ENCODE results near the gene HCFC1R1. TPM values are rescaled to one million over a fixed set of nuclear protein-coding genes. Genes with fewer than 3 reads are reported as not detected.

HCFC1R1 gene
- total RNA-seq, 1 donor from 2014 or later = 43.2 TPM

DNA sequence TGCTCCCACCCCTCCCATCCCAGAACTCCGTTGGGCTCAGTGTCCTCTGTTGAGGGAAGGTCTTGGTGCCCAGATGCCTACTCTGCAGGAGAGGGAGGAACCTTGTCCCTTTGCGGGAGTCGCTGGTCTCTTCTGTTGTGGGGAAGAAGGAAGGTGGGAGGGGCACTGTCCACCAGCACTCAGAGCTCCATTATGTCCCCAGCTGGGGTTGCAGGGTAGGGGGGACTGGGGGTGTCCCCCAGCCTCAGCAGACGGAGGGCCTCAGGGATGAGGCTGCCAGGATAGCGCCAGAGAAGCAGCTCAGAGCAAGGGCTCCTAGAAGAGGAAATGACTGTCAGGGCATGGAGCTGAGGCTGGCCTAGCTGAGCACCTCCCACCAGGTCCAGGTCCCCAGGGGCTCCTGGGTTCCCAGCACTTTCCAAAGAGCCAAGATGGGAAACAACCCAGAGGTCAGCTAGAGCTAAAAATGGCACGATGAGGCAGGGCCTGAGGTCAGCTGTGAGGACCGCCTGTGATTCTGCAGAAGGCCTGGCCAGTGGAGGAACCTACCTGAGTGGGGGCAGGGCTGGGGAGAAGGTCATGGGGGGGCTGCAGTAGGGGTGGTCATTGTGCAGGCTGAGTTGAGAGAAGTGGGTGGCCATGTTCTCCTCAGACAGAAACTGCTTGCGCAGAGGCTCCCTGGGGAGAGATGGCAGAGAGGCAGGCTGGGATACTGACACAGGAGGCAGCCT lies 893 bp downstream of the HCFC1R1 start:
- peaks cover 66% of the 10 kb centered on the region for H3K4me1 ChIP-seq
- peaks cover 18% of the 10 kb centered on the region for H3K36me3 ChIP-seq
- H3K27ac ChIP-seq = peak overlapping the region; percentile 94
- TF ChIP-seq, protein P1, sequence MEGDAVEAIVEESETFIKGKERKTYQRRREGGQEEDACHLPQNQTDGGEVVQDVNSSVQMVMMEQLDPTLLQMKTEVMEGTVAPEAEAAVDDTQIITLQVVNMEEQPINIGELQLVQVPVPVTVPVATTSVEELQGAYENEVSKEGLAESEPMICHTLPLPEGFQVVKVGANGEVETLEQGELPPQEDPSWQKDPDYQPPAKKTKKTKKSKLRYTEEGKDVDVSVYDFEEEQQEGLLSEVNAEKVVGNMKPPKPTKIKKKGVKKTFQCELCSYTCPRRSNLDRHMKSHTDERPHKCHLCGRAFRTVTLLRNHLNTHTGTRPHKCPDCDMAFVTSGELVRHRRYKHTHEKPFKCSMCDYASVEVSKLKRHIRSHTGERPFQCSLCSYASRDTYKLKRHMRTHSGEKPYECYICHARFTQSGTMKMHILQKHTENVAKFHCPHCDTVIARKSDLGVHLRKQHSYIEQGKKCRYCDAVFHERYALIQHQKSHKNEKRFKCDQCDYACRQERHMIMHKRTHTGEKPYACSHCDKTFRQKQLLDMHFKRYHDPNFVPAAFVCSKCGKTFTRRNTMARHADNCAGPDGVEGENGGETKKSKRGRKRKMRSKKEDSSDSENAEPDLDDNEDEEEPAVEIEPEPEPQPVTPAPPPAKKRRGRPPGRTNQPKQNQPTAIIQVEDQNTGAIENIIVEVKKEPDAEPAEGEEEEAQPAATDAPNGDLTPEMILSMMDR (IDR thresholded peaks at IDR 0.05) = no peak
- H3K9me3 ChIP-seq = no peaks in the 10 kb centered on the region
- DNase-seq = no peak
- peak overlapping the region; percentile 77 for H3K4me3 ChIP-seq
- peaks cover 9% of the 10 kb centered on the region for H3K27me3 ChIP-seq (ENCODE audit: low read depth)
- ATAC-seq = no peak
- intact Hi-C loops (cut with DNase I) = no loop called here

DNA sequence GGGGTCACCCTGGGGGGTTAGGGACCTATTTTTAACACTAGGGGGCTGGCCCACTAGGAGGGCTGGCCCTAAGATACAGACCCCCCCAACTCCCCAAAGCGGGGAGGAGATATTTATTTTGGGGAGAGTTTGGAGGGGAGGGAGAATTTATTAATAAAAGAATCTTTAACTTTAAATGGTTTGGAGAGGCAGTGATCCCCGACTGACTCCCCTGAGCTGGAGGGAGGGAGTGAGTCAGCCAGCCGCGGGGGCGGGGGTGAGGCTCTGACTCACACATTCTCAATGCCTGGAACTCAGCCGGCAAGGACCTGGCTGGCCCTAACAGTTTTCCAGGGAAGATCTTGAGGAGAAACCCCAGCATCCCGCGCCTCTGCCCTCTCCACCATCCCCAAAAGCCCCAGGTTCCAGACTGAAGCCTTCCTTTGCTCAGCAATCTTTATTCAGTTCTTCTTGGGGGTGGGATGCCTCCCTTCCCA lies 1.5 kb downstream of the HCFC1R1 start:
- intact Hi-C loops (cut with DNase I) = no loop called here
- Histone ChIP-seq H3K27me3 (ENCODE audit: low read depth) (peaks cover 15% of the 10 kb centered on the region), H3K36me3 (peaks cover 15% of the 10 kb centered on the region), H3K9me3 (no peaks in the 10 kb centered on the region), H3K27ac (peak overlapping the region; percentile 94), H3K4me1 (peaks cover 66% of the 10 kb centered on the region), H3K4me3 (peak overlapping the region; percentile 77)
- peak; percentile 60 to 61 for ATAC-seq
- TF ChIP-seq, protein P1 (IDR thresholded peaks at IDR 0.05) = no peak
- DNase-seq = peak; percentile 92

DNA sequence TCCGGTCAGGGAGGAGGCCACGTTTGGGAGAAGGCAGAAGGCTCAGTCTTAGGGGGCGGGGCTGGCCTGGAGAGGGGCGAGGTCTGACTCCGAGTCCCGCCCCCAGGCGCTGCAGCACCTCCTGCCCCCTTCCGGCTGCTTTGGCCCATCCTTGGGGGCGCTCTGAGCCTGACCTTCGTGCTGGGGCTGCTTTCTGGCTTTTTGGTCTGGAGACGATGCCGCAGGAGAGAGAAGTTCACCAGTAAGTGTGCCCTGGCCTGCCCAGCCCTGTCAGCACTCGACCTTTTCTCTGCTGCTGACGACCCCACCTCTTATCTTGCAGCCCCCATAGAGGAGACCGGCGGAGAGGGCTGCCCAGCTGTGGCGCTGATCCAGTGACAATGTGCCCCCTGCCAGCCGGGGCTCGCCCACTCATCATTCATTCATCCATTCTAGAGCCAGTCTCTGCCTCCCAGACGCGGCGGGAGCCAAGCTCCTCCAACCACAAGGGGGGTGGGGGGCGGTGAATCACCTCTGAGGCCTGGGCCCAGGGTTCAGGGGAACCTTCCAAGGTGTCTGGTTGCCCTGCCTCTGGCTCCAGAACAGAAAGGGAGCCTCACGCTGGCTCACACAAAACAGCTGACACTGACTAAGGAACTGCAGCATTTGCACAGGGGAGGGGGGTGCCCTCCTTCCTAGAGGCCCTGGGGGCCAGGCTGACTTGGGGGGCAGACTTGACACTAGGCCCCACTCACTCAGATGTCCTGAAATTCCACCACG lies 2.1 kb downstream of the HCFC1R1 start:
- H3K4me3 ChIP-seq = peak overlapping the region; percentile 77
- no peaks in the 10 kb centered on the region for H3K9me3 ChIP-seq
- DNase-seq (peak; percentile 90), ATAC-seq (peak; percentile 65 to 77)
- TF ChIP-seq, protein P1 (IDR thresholded peaks at IDR 0.05) = peak; percentile 33
- H3K27ac ChIP-seq = peak overlapping the region; percentile 94
- intact Hi-C loops (cut with DNase I) = no loop called here
- H3K27me3 ChIP-seq (ENCODE audit: low read depth) = peaks cover 18% of the 10 kb centered on the region
- H3K4me1 ChIP-seq = peaks cover 66% of the 10 kb centered on the region
- peaks cover 9% of the 10 kb centered on the region for H3K36me3 ChIP-seq

DNA sequence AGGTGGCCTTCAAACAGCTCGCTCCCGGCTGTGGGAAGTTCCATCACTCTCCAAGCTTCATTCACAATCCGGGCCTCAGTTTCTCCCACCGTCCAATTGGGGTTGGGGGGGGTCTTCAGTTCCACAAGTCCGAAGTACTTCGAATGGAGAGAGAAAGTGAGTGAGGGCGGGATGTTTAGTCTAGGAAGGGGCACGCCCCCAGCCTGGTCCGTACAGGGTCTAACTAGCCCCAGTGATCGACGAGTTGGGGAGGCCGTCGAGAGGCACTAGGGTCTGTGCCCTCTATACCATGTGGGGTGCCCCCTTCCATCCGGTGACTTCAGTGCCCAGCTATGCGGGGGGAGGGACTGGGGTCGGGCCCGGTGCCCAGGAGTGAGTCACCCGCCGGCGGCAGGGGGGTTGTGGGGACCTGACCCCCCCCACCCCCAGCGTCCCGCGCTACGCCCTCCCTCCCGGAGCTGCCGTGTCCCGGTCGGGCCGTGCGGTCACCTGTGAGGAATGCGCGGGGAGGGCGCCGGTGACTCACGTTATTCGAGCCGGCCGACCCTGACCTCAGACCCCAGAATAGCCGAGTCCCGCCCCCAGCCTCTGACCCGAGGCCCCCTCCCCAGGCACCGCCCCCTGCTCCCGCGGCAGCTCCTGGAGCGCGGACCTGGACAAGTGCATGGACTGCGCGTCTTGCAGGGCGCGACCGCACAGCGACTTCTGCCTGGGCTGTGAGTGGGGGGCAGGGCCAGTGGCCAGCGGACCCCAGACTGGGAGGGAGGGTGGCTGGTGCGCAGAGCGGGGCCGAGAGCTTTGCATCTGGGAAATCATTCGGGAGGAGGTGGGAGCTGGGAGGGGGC lies 2.9 kb downstream of the HCFC1R1 start:
- DNase-seq (peak; percentile 89), ATAC-seq (peak; percentile 67 to 79)
- TF ChIP-seq, protein P1 (IDR thresholded peaks at IDR 0.05) = no peak
- H3K27me3 ChIP-seq (ENCODE audit: low read depth) = peaks cover 18% of the 10 kb centered on the region
- H3K9me3 ChIP-seq = no peaks in the 10 kb centered on the region
- H3K36me3 ChIP-seq = peaks cover under 1% of the 10 kb centered on the region
- H3K4me1 ChIP-seq = peaks cover 66% of the 10 kb centered on the region
- peak overlapping the region; percentile 77 for H3K4me3 ChIP-seq
- intact Hi-C loops (cut with DNase I) = no loop called here
- H3K27ac ChIP-seq = peak overlapping the region; percentile 94

DNA sequence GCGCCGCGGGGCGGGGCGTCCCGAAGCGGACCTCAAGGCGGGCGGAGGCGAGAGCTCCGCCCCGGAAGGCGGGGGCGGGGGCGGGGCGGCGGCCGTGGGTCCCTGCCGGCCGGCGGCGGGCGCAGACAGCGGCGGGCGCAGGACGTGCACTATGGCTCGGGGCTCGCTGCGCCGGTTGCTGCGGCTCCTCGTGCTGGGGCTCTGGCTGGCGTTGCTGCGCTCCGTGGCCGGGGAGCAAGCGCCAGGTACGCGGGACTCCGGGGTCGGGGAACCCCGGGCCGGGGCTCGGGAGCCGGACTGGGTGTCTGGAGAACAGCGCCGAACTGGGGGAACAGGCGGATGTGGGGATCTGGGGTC lies 3.5 kb downstream of the HCFC1R1 start, which contains the start of gene TNFRSF12A:
TNFRSF12A (plus strand) TSS at position 122 of the 357 bp plus-strand sequence; CDS start at position 152, 30 bp downstream.
- H3K4me3 ChIP-seq = peak within 1 kb of the TSS; percentile 77
- H3K27ac ChIP-seq = peak within 1 kb of the TSS; percentile 94
- H3K27me3 ChIP-seq (ENCODE audit: low read depth) = peaks cover 18% of the 10 kb centered on the region
- H3K9me3 ChIP-seq = no peaks in the 10 kb centered on the region
- peak; percentile 88 for DNase-seq
- peaks cover 64% of the 10 kb centered on the region for H3K4me1 ChIP-seq
- no peaks in the 10 kb centered on the region for H3K36me3 ChIP-seq
- peak; percentile 61 to 66 for ATAC-seq
- TF ChIP-seq, protein P1 (IDR thresholded peaks at IDR 0.05) = no peak
- intact Hi-C loops (cut with DNase I) = no loop called here

All from lower lobe of right lung (tissue), 2 donors.